OCI-LY3 (cell line): ENCODE measurements around the gene NOL12.

ENCODE experiments used
- H2AFZ ChIP-seq: fragments of 200-600, 300-600 bp; shearing (Covaris generic); 2 replicates; pipeline ENCODE4 v1.6.0; 2014; ENCODE audit warnings: antibody characterized with exemption, low read depth, low read length
- H3K27ac ChIP-seq: fragments of 200-600, 300-600 bp; sonication (generic); 2 replicates; pipeline ENCODE4 v1.5.1; 2014; ENCODE audit warnings: mild to moderate bottlenecking, low read length, moderate library complexity, mixed read lengths
- H3K27me3 ChIP-seq: fragments of 200-600, 300-600 bp; sonication (generic); 2 replicates; pipeline ENCODE4 v1.6.1; 2014; ENCODE audit warnings: low read depth, low read length, mixed read lengths
- H3K36me3 ChIP-seq: fragments of 200-600, 300-600 bp; sonication (generic); replicated peaks from 2 replicates; pipeline ENCODE3; 2014; ENCODE audit warnings: low read depth, low read length, mixed read lengths
- H3K4me1 ChIP-seq: fragments of 300-600, 200-600 bp; sonication (generic); 2 replicates; pipeline ENCODE4 v1.6.1; 2014; ENCODE audit warnings: low read length, mixed read lengths
- H3K4me2 ChIP-seq: fragments of 200-600, 300-600 bp; sonication (generic); 2 replicates; pipeline ENCODE4 v1.6.1; 2014; ENCODE audit warnings: low read length, mixed read lengths
- H3K4me3 ChIP-seq: fragments of 300-600, 200-600 bp; sonication (generic); 2 replicates; pipeline ENCODE4 v1.5.1; 2014; ENCODE audit warnings: antibody characterized with exemption, mild to moderate bottlenecking, low read length, moderate library complexity
- H3K79me2 ChIP-seq: fragments of 300-600, 200-600 bp; shearing (Covaris generic); 2 replicates; pipeline ENCODE4 v1.6.1; 2014; ENCODE audit warnings: mild to moderate bottlenecking, low read length, mixed read lengths
- H3K9ac ChIP-seq: fragments of 300-600, 200-600 bp; shearing (Covaris generic); 2 replicates; pipeline ENCODE4 v1.6.0; 2014; ENCODE audit warnings: mild to moderate bottlenecking, low read length, moderate library complexity
- H3K9me3 ChIP-seq: fragments of 200-600, 300-600 bp; shearing (Covaris generic); 2 replicates; pipeline ENCODE4 v1.6.1; 2014; ENCODE audit warnings: low read length, mixed read lengths; ENCODE audit not compliant: insufficient read depth
- H4K20me1 ChIP-seq: fragments of 200-600, 300-600 bp; sonication (generic); 2 replicates; pipeline ENCODE4 v1.6.1; 2016; ENCODE audit warnings: low read length, mixed read lengths; ENCODE audit not compliant: insufficient read depth
- CTCF ChIP-seq: fragments of 200-600, 300-600 bp; sonication (generic); IDR thresholded peaks from 2 replicates; pipeline ENCODE4 v1.5.1; 2014; ENCODE audit warnings: antibody characterized with exemption, low read length, low read depth
- EZH2phosphoT487 ChIP-seq: fragments of 200-600 bp; shearing (Covaris generic); IDR thresholded peaks from 2 replicates; pipeline ENCODE4 v1.6.1; 2018; ENCODE audit warnings: antibody characterized with exemption, mixed run types, low read depth

Gene NOL12

GRCh38 chr22:37733625-37734401 is 47.7 kb downstream of the NOL12 start:
- Histone ChIP-seq H3K9me3 (no peaks in the 10 kb centered on the region), H2AFZ (no peak overlapping the region), H4K20me1 (no peaks in the 10 kb centered on the region), H3K9ac (no peak overlapping the region), H3K4me3 (no peak overlapping the region), H3K4me1 (peaks cover 4% of the 10 kb centered on the region; the same call in 1 of the 2 replicates), H3K4me2 (no peak overlapping the region), H3K36me3 (no peaks in the 10 kb centered on the region), H3K27me3 (no peaks in the 10 kb centered on the region), H3K79me2 (no peaks in the 10 kb centered on the region), H3K27ac (no peak overlapping the region)
- TF ChIP-seq CTCF (no peak), EZH2phosphoT487 (no peak)

GRCh38 chr22:37734402-37734700 is 48.2 kb downstream of the NOL12 start:
- no peak for TF ChIP-seq EZH2phosphoT487
- no peak for TF ChIP-seq CTCF
- H3K27ac ChIP-seq = no peak overlapping the region
- H3K79me2 ChIP-seq = no peaks in the 10 kb centered on the region
- H3K4me3 ChIP-seq = no peak overlapping the region
- no peak overlapping the region for H3K4me2 ChIP-seq
- H3K9ac ChIP-seq = no peak overlapping the region
- H4K20me1 ChIP-seq = no peaks in the 10 kb centered on the region
- no peaks in the 10 kb centered on the region for H3K9me3 ChIP-seq
- no peaks in the 10 kb centered on the region for H3K27me3 ChIP-seq
- H3K4me1 ChIP-seq = peaks cover 4% of the 10 kb centered on the region; the same call in 1 of the 2 replicates
- no peak overlapping the region for H2AFZ ChIP-seq
- no peaks in the 10 kb centered on the region for H3K36me3 ChIP-seq

GRCh38 chr22:37734964-37735451 is 48.9 kb downstream of the NOL12 start:
- no peaks in the 10 kb centered on the region for H3K9me3 ChIP-seq
- H4K20me1 ChIP-seq = no peaks in the 10 kb centered on the region
- H3K4me1 ChIP-seq = peaks cover 4% of the 10 kb centered on the region; the same call in 1 of the 2 replicates
- no peak overlapping the region for H3K4me2 ChIP-seq
- H3K36me3 ChIP-seq = no peaks in the 10 kb centered on the region
- H3K27ac ChIP-seq = no peak overlapping the region
- no peak overlapping the region for H2AFZ ChIP-seq
- TF ChIP-seq EZH2phosphoT487 = no peak
- no peak for TF ChIP-seq CTCF
- H3K79me2 ChIP-seq = no peaks in the 10 kb centered on the region
- H3K27me3 ChIP-seq = no peaks in the 10 kb centered on the region
- H3K4me3 ChIP-seq = no peak overlapping the region
- no peak overlapping the region for H3K9ac ChIP-seq

- no peak overlapping the region for H3K9ac ChIP-seq
- no peaks in the 10 kb centered on the region for H3K4me1 ChIP-seq
- no peak overlapping the region for H3K4me3 ChIP-seq
- no peaks in the 10 kb centered on the region for H3K9me3 ChIP-seq
- H3K36me3 ChIP-seq = no peaks in the 10 kb centered on the region
- no peaks in the 10 kb centered on the region for H4K20me1 ChIP-seq
- no peaks in the 10 kb centered on the region for H3K79me2 ChIP-seq
- H3K27ac ChIP-seq = no peak overlapping the region
- H3K4me2 ChIP-seq = no peak overlapping the region
- no peak overlapping the region for H2AFZ ChIP-seq
- TF ChIP-seq CTCF (no peak), EZH2phosphoT487 (no peak)
- H3K27me3 ChIP-seq = no peaks in the 10 kb centered on the region
Observed at GRCh38 chr22:37739035-37739434, 52.9 kb downstream of the NOL12 start.
